Caco-2 (cell line): Measurements from ENCODE around the gene MPC1. TPM values are rescaled to one million over a fixed set of nuclear protein-coding genes. Genes with fewer than 3 reads are reported as not detected.

ENCODE experiments used
- BruUV-seq: library from RNA; stranded (reverse); fragments of 400-500 nt; replicated peaks from 2 replicates; lab custom pipeline; 2021; lab: Mats Ljungman, UMichigan
- CTCF ChIA-PET: fragments of 300-600 bp; sonication (Branson Sonifier 250); formaldehyde crosslinking; loops from one replicate; lab custom pipeline; 2022; ENCODE audit warnings: antibody characterized with exemption; lab: Charles Lee
- POLR2A ChIA-PET: fragments of 300-600 bp; sonication (Branson Sonifier 250); formaldehyde crosslinking; loops from one replicate; lab custom pipeline; 2022; ENCODE audit warnings: antibody characterized with exemption; lab: Charles Lee
- DNase-seq, 2 experiments: peaks; one replicate each; pipeline versions ENCODE4 v3.0.0 to v3.0.0-alpha.2; 2020 to 2022
- H3K27me3 ChIP-seq: replicated peaks from 2 replicates; pipeline ENCODE4 v1.6.0; 2011; ENCODE audit warnings: low read length; ENCODE audit not compliant: control insufficient read depth, insufficient read depth
- H3K36me3 ChIP-seq: 2 replicates; pipeline ENCODE4 v1.5.1; 2011; ENCODE audit warnings: low read length; ENCODE audit not compliant: control insufficient read depth, insufficient read depth
- H3K4me1 ChIP-seq: fragments of 250-450 bp; sonication (Bioruptor Pico); 2 replicates; pipeline ENCODE4 v1.5.1; 2020; ENCODE audit warnings: mild to moderate bottlenecking
- H3K4me3 ChIP-seq: 2 replicates; pipeline ENCODE4 v1.5.1; 2011; ENCODE audit warnings: low read depth, mild to moderate bottlenecking, control low read depth, low read length
- H3K9me3 ChIP-seq: fragments of 250-450 bp; sonication (Bioruptor Pico); 2 replicates; pipeline ENCODE4 v1.5.1; 2020; ENCODE audit warnings: mild to moderate bottlenecking, moderate library complexity
- H3K27ac Mint-ChIP-seq: one replicate; pipeline ENCODE4 v1.8.0; 2022; ENCODE audit warnings: mixed read lengths; ENCODE audit not compliant: unreplicated experiment
- H3K27me3 Mint-ChIP-seq: one replicate; pipeline ENCODE4 v1.8.0; 2022; ENCODE audit warnings: mixed read lengths; ENCODE audit not compliant: insufficient read depth, unreplicated experiment
- H3K36me3 Mint-ChIP-seq: one replicate; pipeline ENCODE4 v1.8.0; 2022; ENCODE audit warnings: mild to moderate bottlenecking, mixed read lengths; ENCODE audit not compliant: insufficient read depth, unreplicated experiment
- H3K4me1 Mint-ChIP-seq: one replicate; pipeline ENCODE4 v1.8.0; 2022; ENCODE audit warnings: low read depth, mixed read lengths; ENCODE audit not compliant: unreplicated experiment
- H3K4me3 Mint-ChIP-seq: one replicate; pipeline ENCODE4 v1.8.0; 2022; ENCODE audit warnings: mild to moderate bottlenecking, moderate library complexity, mixed read lengths; ENCODE audit not compliant: unreplicated experiment
- H3K9me3 Mint-ChIP-seq: one replicate; pipeline ENCODE4 v1.8.0; 2022; ENCODE audit warnings: mixed read lengths; ENCODE audit not compliant: unreplicated experiment
- CTCF ChIP-seq, 2 experiments: fragments of 200-600 bp in 1 of 2; IDR thresholded peaks; 1 replicate in 1 of 2; 2 replicates in 1 of 2; pipeline versions ENCODE4 v1.5.1 to v1.8.0; 2011 to 2022; ENCODE audit warnings: antibody characterized with exemption in 1 of 2, control low read depth in 1 of 2, inconsistent platforms in 1 of 2, low read depth in 1 of 2, low read length in 1 of 2, mild to moderate bottlenecking in 1 of 2, moderate library complexity in 1 of 2; ENCODE audit not compliant: insufficient read depth in 1 of 2, severe bottlenecking in 1 of 2, unreplicated experiment in 1 of 2
- intact Hi-C: fragments of 100-400 bp; cut with micrococcal nuclease; formaldehyde crosslinking; loops from one replicate; pipeline ENCODE4 v1.10.0; 2022; ENCODE audit not compliant: unreplicated experiment
- total RNA-seq: library from RNA; stranded (reverse); gene quantifications from 2 replicates; pipeline ENCODE4 v1.2.3, GENCODE V29; 2022

Gene MPC1
- total RNA-seq, 1 experiment from 2014 or later = 19.7 TPM

GRCh38 chr6:166418691-166419143, 36.0 kb upstream of the MPC1 start:
- Histone ChIP-seq H3K36me3 (no peaks in the 10 kb centered on the region), H3K4me3 (no peak overlapping the region), H3K4me1 (peaks cover 6% of the 10 kb centered on the region; the same call in 1 of the 2 replicates), H3K9me3 (no peaks in the 10 kb centered on the region), H3K27me3 (peaks cover 1% of the 10 kb centered on the region; the same call in 1 of the 2 replicates)
- DNase-seq = no peak
- ChIA-PET CTCF (no interaction called here), POLR2A (no interaction called here)
- peaks cover 9% of the 10 kb centered on the region for H3K27me3 Mint-ChIP-seq
- no peak overlapping the region for H3K27ac Mint-ChIP-seq
- H3K4me1 Mint-ChIP-seq = peaks cover 7% of the 10 kb centered on the region
- TF ChIP-seq CTCF (IDR thresholded peaks at IDR 0.05; ENCODE audit: insufficient read depth in 1 of 2, low read depth in 1 of 2, low read length in 1 of 2, severe bottlenecking in 1 of 2, unreplicated experiment in 1 of 2) = no peak
- H3K36me3 Mint-ChIP-seq = no peaks in the 10 kb centered on the region
- H3K4me3 Mint-ChIP-seq = no peak overlapping the region
- no TSS peak for BruUV-seq
- H3K9me3 Mint-ChIP-seq = peaks cover 20% of the 10 kb centered on the region
- intact Hi-C loops = no loop called here

- ChIA-PET CTCF (no interaction called here), POLR2A (no interaction called here)
- Mint-ChIP-seq H3K4me3 (no peak overlapping the region), H3K4me1 (peaks cover 7% of the 10 kb centered on the region), H3K27me3 (peaks cover 9% of the 10 kb centered on the region), H3K27ac (no peak overlapping the region), H3K36me3 (no peaks in the 10 kb centered on the region), H3K9me3 (peaks cover 20% of the 10 kb centered on the region)
- Histone ChIP-seq H3K27me3 (peaks cover 1% of the 10 kb centered on the region; the same call in 1 of the 2 replicates), H3K4me1 (peaks cover 6% of the 10 kb centered on the region; the same call in 1 of the 2 replicates), H3K9me3 (no peaks in the 10 kb centered on the region), H3K4me3 (no peak overlapping the region), H3K36me3 (no peaks in the 10 kb centered on the region)
- TF ChIP-seq CTCF (IDR thresholded peaks at IDR 0.05; ENCODE audit: insufficient read depth in 1 of 2, low read depth in 1 of 2, low read length in 1 of 2, severe bottlenecking in 1 of 2, unreplicated experiment in 1 of 2) = no peak
- no TSS peak for BruUV-seq
- intact Hi-C loops = no loop called here
- no peak for DNase-seq
Measured at GRCh38 chr6:166417285-166417691, 34.5 kb upstream of the MPC1 start.

- Mint-ChIP-seq H3K4me1 (peaks cover 7% of the 10 kb centered on the region), H3K27ac (no peak overlapping the region), H3K27me3 (peaks cover 9% of the 10 kb centered on the region), H3K36me3 (no peaks in the 10 kb centered on the region), H3K4me3 (no peak overlapping the region), H3K9me3 (peaks cover 20% of the 10 kb centered on the region)
- BruUV-seq = no TSS peak
- intact Hi-C loops = no loop called here
- Histone ChIP-seq H3K4me3 (no peak overlapping the region), H3K36me3 (no peaks in the 10 kb centered on the region), H3K27me3 (no peaks in the 10 kb centered on the region), H3K4me1 (peaks cover 6% of the 10 kb centered on the region; the same call in 1 of the 2 replicates), H3K9me3 (no peaks in the 10 kb centered on the region)
- ChIA-PET CTCF (no interaction called here), POLR2A (no interaction called here)
- no peak for DNase-seq
- no peak for TF ChIP-seq CTCF (IDR thresholded peaks at IDR 0.05; ENCODE audit: insufficient read depth in 1 of 2, low read depth in 1 of 2, low read length in 1 of 2, severe bottlenecking in 1 of 2, unreplicated experiment in 1 of 2)
Measured at GRCh38 chr6:166415833-166416347, 33.1 kb upstream of the MPC1 start.
